Measurements from ENCODE around the gene GRIK4.

Gene GRIK4

DNA sequence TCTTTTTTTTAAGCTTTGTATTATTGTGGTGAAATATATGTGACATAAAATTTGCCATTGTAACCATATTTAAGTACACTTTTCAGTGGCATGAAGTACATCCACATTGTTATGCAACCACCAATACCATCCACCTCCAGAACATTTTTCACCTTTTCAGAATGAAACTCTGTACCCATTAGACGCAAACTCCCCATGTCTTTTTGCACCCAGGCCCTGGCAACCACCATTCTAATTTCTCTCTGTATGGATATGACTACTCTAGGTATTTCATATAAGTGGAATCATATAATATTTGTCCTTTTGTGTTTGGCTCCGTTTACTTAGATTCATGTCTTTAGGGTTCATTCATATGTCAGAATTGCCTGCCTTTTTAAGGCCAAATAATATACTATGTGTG lies 329.5 kb downstream of the GRIK4 start:
- DNase-seq (ENCODE audit: low read depth), result no peak

- DNase-seq (ENCODE audit: low read depth), result no peak
Measured at GRCh38 chr11:120842195-120842594, 330.6 kb downstream of the GRIK4 start.

DNA sequence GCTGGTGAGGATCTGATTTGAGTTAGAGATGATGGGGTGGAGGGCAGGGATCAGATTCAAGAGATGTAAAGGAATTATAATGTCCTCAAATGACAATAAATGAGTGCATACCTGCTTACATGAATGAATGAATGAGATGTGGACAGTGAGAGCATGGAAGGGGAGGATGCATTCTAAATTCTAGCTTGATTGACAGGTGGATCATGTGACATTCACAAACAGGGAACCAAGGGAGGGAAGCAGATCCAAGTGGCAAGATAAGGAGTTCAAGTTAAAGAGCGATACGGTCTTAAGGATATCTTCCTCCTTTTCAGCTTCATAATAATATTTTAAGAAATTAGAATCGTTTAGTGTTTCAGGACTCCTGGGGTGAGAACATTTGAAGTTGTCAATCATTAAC lies 341.9 kb downstream of the GRIK4 start:
- no peak for DNase-seq (ENCODE audit: low read depth)

DNA sequence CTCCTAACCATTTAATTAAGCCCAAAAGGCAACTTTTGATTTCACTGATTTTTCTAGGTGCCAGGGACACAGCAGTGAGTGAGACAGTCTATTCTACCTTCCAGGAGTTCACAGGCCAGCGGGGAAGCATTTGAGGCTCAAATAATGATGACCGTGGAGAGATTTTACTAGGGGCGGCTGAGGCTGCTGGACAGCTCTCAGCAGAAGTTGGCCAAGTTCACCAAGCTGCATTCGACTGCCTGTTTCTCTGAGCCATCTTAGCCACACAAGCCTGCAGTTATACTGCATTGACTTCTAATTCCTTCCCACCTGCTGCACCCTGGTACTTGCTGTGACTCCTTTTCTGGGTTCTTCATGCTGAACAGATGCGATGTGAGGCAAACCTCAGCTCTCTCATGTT lies 343.4 kb downstream of the GRIK4 start:
- DNase-seq (ENCODE audit: low read depth), result no peak

DNA sequence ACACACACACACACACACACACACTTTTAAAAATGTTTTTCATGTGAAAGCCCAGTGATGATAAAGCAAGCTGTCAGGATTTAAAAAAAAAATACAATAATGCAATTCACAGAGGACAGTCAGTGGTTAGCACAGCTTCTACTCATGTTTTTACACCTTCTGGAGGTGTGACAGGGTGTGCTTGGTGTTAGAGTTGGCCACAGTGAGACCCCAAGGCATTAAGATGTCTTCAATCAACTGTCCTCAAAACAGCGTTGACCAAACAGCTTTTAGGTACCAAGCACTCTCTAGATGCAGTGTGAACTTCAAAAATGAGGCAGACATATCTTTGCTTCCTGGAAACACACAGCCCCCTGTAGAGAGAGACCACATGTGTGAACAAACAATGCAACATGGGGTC lies 346.0 kb downstream of the GRIK4 start:
- DNase-seq (ENCODE audit: low read depth), result no peak

- DNase-seq (ENCODE audit: low read depth), result no peak
Measured at GRCh38 chr11:120858740-120859139, 347.2 kb downstream of the GRIK4 start.

- DNase-seq (ENCODE audit: low read depth), result no peak
Measured at GRCh38 chr11:120859552-120860295, 348.2 kb downstream of the GRIK4 start.

DNA sequence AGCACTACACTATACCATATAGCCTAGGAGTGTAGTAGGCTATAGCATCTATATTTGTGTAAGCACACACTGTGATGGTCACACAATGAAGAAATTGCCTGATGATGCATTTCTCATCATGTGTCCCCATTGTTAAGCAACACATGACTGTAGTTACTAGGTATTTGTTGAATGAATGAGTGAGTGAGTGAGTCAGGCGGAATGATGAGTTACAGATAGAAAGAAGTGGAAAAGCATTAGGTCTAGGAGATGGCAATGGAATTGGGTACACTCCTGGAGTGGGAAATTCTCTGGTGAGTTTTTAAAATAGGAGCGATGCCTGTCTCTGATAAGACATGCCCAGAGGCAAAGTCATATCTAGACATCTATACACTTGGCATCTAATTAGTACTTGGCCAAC lies 351.8 kb downstream of the GRIK4 start:
- no peak for DNase-seq (ENCODE audit: low read depth)

GRCh38 chr11:120867024-120867423 lies 355.5 kb downstream of the GRIK4 start:
- DNase-seq (ENCODE audit: low read depth), result no peak

DNA sequence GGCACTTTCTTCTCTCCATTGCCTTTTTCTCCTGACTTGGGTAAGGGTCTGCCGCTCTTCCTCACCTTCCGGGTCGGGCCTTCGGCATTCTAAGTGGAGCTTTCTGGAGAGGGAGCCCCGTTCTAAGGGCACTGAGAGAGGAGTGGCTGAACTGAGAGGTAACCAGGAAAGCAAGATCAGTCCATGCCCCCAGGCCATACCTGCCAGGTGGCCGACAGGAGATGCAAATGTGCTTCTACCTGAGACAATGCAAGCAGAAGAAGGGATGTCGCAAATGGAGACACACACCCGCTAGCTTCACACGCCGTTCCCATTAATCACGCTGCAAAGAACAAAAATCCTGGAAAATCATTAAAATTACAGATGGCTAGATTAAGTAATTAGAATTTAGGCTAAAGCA lies 356.0 kb downstream of the GRIK4 start:
- DNase-seq (ENCODE audit: low read depth), result no peak

GRCh38 chr11:120867988-120868387 lies 356.4 kb downstream of the GRIK4 start:
- no peak for DNase-seq (ENCODE audit: low read depth)

DNA sequence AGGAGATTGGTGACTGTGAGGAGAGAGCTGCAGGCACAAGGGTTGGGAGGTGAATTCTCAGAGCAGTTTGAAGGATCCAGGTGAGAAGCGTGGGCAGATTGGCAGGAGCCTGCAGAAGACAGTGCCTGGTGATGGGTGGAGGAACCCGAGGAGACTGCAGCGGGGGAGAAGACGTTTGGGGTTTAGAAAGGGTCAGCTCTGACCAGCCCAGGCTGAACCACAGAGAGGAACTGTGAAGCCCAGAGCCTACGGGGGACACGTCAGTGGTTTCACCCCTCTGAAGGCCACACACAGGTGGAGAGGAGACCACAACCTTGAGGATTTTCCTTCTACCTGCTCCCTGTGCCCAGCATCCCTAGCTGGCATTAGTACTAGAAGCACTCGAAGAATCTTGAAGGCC lies 357.5 kb downstream of the GRIK4 start:
- no peak for DNase-seq (ENCODE audit: low read depth)

GRCh38 chr11:120869516-120870011 lies 358.0 kb downstream of the GRIK4 start:
- DNase-seq (ENCODE audit: low read depth), result no peak

DNA sequence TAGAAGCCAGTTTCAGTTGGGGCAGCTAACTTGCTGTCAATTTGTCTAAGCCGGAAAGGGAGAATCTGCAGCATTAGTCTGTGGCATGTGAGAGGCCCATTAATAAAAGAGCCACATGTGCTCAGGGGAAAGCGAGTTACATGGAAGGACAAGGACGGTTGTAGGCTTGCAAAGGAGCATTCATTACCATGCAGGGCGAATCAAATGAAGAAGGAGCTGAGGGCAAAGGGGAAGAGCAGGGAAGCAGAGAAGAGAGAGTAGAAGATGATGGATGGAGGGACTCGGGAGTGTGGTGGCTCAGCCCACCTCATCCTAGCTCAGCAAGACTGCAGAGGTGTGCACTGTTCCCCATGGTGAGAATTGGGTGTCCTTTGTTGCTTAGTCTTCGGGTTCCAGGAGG lies 359.6 kb downstream of the GRIK4 start:
- DNase-seq (ENCODE audit: low read depth), result no peak

DNA sequence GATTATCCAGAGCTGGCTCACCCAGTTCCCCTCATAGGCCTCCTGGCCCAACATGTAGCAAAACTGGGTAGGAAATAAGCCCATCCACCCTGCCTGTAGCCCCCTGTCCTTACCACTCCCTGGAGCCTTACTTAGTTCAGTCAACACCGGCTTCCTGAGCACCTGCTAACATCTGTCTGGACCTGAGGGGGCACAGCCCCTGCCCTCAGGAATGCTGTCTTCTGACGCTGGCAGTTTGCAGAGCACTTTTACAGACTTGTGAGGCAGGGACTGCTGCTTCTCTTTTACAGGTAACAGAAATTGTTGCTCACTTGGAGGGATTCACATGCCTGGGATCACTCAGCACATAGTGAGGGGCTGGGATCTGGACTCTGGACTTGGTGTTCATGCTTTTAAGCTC lies 360.4 kb downstream of the GRIK4 start:
- no peak for DNase-seq (ENCODE audit: low read depth)

DNA sequence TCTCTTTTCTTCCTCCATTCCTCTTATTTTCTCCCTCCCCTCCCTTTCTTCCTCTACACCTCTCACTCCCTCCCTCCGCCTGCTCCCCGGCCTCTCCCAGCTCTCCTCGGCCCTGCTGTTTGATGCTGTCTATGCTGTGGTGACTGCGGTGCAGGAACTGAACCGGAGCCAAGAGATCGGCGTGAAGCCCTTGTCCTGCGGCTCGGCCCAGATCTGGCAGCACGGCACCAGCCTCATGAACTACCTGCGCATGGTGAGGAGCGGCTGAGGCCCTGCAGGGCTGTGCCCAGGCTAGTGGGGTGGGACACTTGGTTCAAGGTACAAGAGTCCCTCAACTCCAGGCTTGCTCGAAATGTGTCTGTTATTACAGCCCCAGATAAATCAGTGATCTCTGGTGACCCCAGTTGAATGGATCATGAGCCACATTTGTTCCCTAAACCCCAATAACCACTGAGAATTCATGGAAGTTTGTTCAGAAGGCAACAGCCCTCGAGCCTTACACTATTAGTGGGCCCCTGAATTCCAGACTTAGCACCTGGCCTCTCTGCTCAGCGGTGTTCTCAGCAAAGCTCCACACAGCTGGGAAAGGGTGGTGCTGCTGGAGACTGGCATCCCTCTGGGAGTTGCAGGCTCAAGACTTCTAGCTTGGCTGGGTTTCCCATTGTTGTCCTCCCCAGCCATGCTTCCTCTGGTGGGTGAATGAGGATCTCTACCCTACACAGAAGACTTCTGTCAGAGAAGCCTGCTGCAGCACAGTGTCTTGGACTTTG lies 362.6 kb downstream of the GRIK4 start:
- no peak for DNase-seq (ENCODE audit: low read depth)

GRCh38 chr11:120875986-120876385 lies 364.4 kb downstream of the GRIK4 start:
- DNase-seq (ENCODE audit: low read depth), result no peak

GRCh38 chr11:120877746-120878365 lies 366.3 kb downstream of the GRIK4 start:
- DNase-seq (ENCODE audit: low read depth), result no peak

DNA sequence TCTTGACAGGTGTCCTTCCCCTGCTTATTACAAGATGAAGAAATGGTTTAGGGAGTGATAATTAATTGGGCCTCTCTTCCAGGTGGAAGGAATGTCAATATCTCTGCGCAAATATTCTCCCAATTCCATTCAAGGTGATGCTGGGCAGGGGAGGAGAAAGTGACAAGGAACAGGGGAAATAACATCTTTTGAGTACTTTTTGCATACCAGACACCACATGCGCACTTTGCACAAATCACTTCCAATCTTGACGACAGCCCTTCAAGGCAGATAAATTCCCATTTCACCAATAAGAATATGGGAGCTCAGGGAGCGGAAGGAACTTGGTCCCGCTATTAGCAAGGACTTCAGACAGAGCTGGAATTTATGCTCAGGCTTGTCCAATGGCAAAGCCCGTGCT lies 367.2 kb downstream of the GRIK4 start:
- DNase-seq (ENCODE audit: low read depth), result no peak

DNA sequence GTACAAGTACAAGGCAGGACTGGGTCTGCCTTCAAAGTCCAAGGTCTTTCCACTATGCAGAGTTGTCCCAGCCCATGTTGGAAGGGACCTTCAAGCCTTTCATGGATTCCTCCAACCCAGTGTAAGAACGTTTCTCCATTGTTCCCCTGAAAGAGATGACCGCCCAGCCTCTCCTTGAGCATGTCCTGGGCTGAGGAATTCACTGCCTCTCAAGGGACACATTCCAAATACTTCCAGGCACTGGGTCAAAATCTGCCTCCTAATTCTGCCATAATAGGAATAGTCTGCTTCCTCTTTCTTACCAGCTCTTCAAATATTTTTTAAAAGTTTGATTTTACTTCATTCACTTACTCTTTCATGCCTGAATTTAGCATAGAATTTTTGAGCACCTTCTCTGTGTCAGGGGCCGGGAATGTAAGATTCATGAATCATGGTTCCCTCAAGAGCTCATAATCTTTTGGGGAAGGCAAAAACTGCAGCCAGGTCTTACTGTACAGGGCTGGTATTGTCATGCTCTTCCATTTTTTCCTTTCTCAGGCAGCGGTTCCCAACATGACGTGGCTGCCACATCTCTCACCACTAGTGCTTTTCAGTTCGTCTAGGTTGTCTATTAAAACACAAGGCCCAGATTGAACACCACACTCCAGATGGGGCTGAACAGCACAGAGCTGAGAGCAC lies 369.1 kb downstream of the GRIK4 start:
- no peak for DNase-seq (ENCODE audit: low read depth)

GRCh38 chr11:120881596-120881995 lies 370.0 kb downstream of the GRIK4 start:
- no peak for DNase-seq (ENCODE audit: low read depth)

DNA sequence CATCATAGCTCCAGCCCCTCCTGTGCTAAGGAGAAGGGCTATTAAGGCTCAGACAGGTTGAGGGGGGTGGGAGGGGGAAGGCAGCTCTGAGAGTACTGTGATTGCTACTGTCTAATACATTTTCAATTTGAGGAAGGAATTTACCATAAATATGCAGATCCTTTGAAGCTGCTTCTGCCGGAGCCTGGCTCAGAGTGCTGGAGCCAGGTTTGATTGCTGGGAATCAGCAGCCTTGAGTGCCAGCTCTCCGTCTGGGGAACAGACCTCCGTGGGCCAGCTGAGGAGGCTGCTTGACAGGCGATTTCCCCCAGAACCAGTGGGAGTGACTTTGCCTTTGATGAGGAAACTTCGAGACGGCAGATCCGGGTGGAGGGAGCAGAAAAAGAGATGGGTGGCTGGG lies 370.6 kb downstream of the GRIK4 start:
- DNase-seq (ENCODE audit: low read depth), result no peak

All from stimulated activated CD4-positive, alpha-beta T cell treated with anti-CD3 and anti-CD28 coated beads, Interleukin-2, amount 100 ng/mL, for 4 hours (primary cell).